Psoas muscle (tissue), 8 donors: Measurements from ENCODE around the gene TUBGCP5. TPM values are rescaled to one million over a fixed set of nuclear protein-coding genes. Genes with fewer than 3 reads are reported as not detected.
A peak's percentile ranks its signal among the peaks of the same experiment; 100 is the strongest.

ENCODE experiments used
- ATAC-seq, 4 donors: fragments of 200-7000 bp; cut with Tn5 transposase; one replicate each; pipeline ENCODE4 v1.9.1; 2020; ENCODE audit warnings: moderate library complexity in 3 of 4, mild to moderate bottlenecking in 2 of 4
- DNase-seq, 2 donors: peaks; one replicate each; pipeline ENCODE4 v3.0.0-alpha.2; 2020
- H3K27ac ChIP-seq: fragments of 200-600 bp; one replicate; pipeline ENCODE4 v1.8.0; 2022
- H3K27me3 ChIP-seq, 3 donors: fragments of 200-600 bp in 1 of 3; one replicate each; pipeline versions ENCODE4 v1.6.1 to v1.8.0; 2013 to 2022; ENCODE audit warnings: low read length in 2 of 3, mild to moderate bottlenecking in 2 of 3, moderate library complexity in 1 of 3; ENCODE audit not compliant: insufficient read depth in 3 of 3
- H3K36me3 ChIP-seq, 2 donors: fragments of 200-600 bp in 1 of 2; one replicate each; pipeline versions ENCODE4 v1.6.1 to v1.8.0; 2013 to 2022; ENCODE audit warnings: low read depth in 1 of 2, mild to moderate bottlenecking in 1 of 2, moderate library complexity in 1 of 2; ENCODE audit not compliant: insufficient read depth in 1 of 2
- H3K4me1 ChIP-seq: fragments of 200-600 bp; one replicate; pipeline ENCODE4 v1.8.0; 2022
- H3K4me3 ChIP-seq: fragments of 200-600 bp; one replicate; pipeline ENCODE4 v1.8.0; 2022; ENCODE audit warnings: mild to moderate bottlenecking
- H3K9me3 ChIP-seq: fragments of 200-600 bp; one replicate; pipeline ENCODE4 v1.8.0; 2022
- WGBS, 3 donors: extraction: QIAGEN DNeasy Blood & Tissue Kit; methylation state at CpG; one replicate each; pipeline versions ENCODE4 v1.1.6 to v1.1.7; 2013; 5-methylcytosine and 5-hydroxymethylcytosine counted together
- intact Hi-C, 2 donors: fragments of 100-400 bp; cut with DNase I; formaldehyde crosslinking; loops; one replicate each; pipeline versions ENCODE4 v1.11.0 to v1.14.2; 2022
- polyA plus RNA-seq, 3 donors: library from polyadenylated mRNA; stranded (reverse); fragments of 200-250 nt; gene quantifications; one replicate each; pipeline ENCODE4 v1.2.3, GENCODE V29; 2013
- total RNA-seq, 4 donors: library from RNA; stranded (reverse); fragmentation: NEBNext Ultra II Directional in 2 of 4; extraction: Animal tissue kit (Norgen Biotek cat#: 25700) in 2 of 4; gene quantifications; one replicate each; pipeline versions ENCODE4 v1.2.1 to v1.2.4, GENCODE V29; 2021 to 2023
- TF ChIP-seq, protein P1 (sequence below): fragments of 200-600 bp; IDR thresholded peaks from one replicate; pipeline ENCODE4 v1.8.0; 2022; ENCODE audit warnings: antibody characterized with exemption
- donor health status: healthy with polysubstance abuse.
- donor health status: DM: no; HTN: no; CAD: no; lungs with moderate emphysema.
- donor health status: Bipolar disorder and iron deficiency.
- donor health status: healthy.
- donor health status: DM: yes; HTN: yes; CAD: no.
- donor health status: DM: no; HTN: no; CAD: no.
- donor health status: DM: no; HTN: no; CAD: no.
- donor health status: DM: yes; HTN: yes; CAD: no.

Gene TUBGCP5
- total and polyA plus RNA-seq, 7 donors, result 5.1 to 15.1 (median 9.3) TPM

DNA sequence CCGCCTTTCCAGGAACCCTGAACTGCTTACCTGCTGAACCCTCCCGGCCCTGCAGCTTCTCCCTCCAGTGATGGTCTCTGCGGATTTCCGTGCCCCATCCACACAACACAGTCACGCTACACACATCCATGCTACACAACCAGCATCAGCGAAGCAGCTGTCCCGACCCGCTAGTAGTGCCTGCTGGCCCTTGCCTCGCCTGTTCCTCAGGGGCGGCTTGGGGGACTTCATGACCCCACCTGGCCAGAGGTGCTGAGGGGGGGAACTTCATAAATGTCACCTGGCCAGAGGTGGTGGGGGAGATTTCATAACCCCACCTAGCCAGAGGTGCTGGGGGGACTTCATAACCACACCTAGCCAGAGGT is 530 bp upstream of the TUBGCP5 start:
- no peaks in the 10 kb centered on the region for H3K27me3 ChIP-seq
- intact Hi-C loops, result loop anchor here in 1 of 2 donors (5.0 to 10.0 kb wide), 2 partner anchors 55 to 193 kb away; partner anchors contain the start of gene CYFIP1
- peak overlapping the region; percentile 83 for H3K27ac ChIP-seq
- ATAC-seq (peak; percentile 17 to 40 (median 28)), DNase-seq (no peak)
- WGBS, 3 donors, result 14 to 27% (median 16%) methylated on average over 10 of the region's 10 CpGs
- TF ChIP-seq, protein P1, sequence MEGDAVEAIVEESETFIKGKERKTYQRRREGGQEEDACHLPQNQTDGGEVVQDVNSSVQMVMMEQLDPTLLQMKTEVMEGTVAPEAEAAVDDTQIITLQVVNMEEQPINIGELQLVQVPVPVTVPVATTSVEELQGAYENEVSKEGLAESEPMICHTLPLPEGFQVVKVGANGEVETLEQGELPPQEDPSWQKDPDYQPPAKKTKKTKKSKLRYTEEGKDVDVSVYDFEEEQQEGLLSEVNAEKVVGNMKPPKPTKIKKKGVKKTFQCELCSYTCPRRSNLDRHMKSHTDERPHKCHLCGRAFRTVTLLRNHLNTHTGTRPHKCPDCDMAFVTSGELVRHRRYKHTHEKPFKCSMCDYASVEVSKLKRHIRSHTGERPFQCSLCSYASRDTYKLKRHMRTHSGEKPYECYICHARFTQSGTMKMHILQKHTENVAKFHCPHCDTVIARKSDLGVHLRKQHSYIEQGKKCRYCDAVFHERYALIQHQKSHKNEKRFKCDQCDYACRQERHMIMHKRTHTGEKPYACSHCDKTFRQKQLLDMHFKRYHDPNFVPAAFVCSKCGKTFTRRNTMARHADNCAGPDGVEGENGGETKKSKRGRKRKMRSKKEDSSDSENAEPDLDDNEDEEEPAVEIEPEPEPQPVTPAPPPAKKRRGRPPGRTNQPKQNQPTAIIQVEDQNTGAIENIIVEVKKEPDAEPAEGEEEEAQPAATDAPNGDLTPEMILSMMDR, result no peak
- H3K36me3 ChIP-seq, result peaks cover 0 to 22% of the 10 kb centered on the region in 2 donors
- H3K4me3 ChIP-seq, result peak overlapping the region; percentile 80
- no peaks in the 10 kb centered on the region for H3K9me3 ChIP-seq
- H3K4me1 ChIP-seq, result peaks cover 7% of the 10 kb centered on the region

DNA sequence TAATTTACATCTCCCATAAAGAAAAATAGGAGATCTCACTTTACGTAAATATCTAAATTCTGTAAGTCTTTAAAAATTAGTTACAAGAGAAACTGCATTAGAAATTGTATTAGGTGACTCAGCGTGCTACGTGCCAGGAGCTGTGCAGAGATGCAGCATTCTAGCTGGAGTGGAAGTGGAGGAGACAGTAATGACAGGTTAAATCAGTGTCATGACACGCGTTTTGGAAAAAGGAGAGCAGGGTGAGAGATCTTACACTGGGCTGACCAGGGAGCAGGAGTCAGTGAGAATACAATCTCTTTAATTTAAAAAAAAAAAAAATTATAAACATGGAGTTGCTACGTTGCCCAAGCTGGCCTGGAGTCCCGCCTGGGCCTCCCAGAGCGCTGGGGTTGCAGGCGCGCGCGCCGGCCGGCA is 635 bp downstream of the TUBGCP5 start:
- DNase-seq, result no peak
- Histone ChIP-seq H3K27ac (peak overlapping the region; percentile 83), H3K36me3 (peaks cover 0 to 33% of the 10 kb centered on the region in 2 donors), H3K9me3 (no peaks in the 10 kb centered on the region), H3K4me1 (peaks cover 7% of the 10 kb centered on the region), H3K27me3 (no peaks in the 10 kb centered on the region), H3K4me3 (peak overlapping the region; percentile 80)
- TF ChIP-seq, protein P1, result no peak
- WGBS, 3 donors, result 3 to 5% (median 4%) methylated on average over 14 of the region's 14 CpGs
- intact Hi-C loops, result loop anchor here in 1 of 2 donors (5.0 to 10.0 kb wide), 2 partner anchors 54 to 191 kb away; partner anchors contain the start of gene CYFIP1
- ATAC-seq, result peak; percentile 12 to 37 (median 17)

DNA sequence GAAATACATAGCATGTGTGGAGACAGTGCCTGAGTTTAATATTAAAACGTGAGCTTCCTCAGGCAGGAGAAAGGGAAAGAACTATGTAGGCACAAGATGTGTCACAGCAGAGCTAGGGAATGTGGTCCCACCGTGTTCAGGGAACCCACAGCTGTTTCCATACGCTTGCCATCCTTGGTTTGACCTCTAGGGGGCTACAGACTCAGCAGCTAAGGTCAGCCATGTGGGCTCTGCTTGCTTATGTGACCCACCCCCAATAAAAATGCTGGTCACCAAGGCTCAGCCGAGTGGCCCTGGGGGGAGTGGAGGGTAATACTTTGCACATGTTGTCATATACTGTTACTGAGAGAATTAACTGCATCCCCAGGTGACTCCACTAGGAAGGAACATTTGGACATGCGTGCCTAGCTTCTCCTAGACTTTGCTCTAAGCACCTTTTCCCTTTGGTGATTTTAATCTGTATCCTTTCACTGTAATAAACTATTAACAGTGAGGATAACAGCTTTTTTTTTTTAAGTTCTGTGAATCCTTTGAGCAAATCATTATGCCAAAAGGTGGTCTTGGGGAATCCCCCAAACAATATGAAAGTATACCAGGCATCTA is 3.3 kb downstream of the TUBGCP5 start:
- peaks cover 0 to 55% of the 10 kb centered on the region in 2 donors for H3K36me3 ChIP-seq

DNA sequence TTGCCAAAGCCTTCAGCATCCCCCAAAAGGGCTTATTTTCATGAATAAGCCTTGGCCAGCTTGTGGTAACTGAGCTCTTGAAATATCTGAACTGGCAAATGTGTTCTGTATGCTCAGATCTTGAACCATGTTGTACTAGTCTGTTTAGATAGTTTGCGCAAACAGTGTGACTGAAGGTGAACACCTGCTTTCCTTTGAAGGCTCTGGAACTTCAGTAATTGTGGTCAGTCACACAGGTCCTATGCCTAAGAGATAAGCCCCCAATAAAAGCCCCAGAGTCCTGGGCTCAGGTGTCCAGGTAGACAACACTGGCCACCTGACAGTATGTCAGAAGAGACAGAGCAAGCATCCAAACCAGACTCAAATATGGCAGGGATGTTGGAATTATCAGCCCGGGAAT is 5.4 kb downstream of the TUBGCP5 start:
- Histone ChIP-seq H3K36me3 (peaks cover 3 to 76% of the 10 kb centered on the region in 2 donors), H3K4me3 (no peak overlapping the region), H3K4me1 (peaks cover 7% of the 10 kb centered on the region), H3K27ac (no peak overlapping the region), H3K27me3 (no peaks in the 10 kb centered on the region), H3K9me3 (no peaks in the 10 kb centered on the region)
- DNase-seq (no peak), ATAC-seq (no peak)
- TF ChIP-seq, protein P1, result no peak
- 97 to 100% (median 98%) methylated on average over 2 of the region's 2 CpGs for WGBS, 3 donors
- intact Hi-C loops, result loop anchor here in 1 of 2 donors (10.0 kb wide), 1 partner anchor 49 kb away; the partner anchor contains the start of gene CYFIP1

More for the DNA sequence above, 3.3 kb downstream of the TUBGCP5 start:
- ATAC-seq (no peak), DNase-seq (no peak)
- intact Hi-C loops, result loop anchor here in 1 of 2 donors (5.0 to 10.0 kb wide), 2 partner anchors 51 to 189 kb away; partner anchors contain the start of gene CYFIP1
- Histone ChIP-seq H3K9me3 (no peaks in the 10 kb centered on the region), H3K27me3 (no peaks in the 10 kb centered on the region), H3K27ac (no peak overlapping the region), H3K4me3 (no peak overlapping the region), H3K4me1 (peaks cover 7% of the 10 kb centered on the region)
- TF ChIP-seq, protein P1, result peak; percentile 47
- 40 to 43% (median 40%) methylated on average over 5 of the region's 5 CpGs for WGBS, 3 donors
